GM18517 (cell line): ENCODE measurements around the gene PCGF2.

Experiments
- ATAC-seq: cut with Tn5 transposase; IDR thresholded peaks from one replicate; pipeline ENCODE4 v1.9.1; 2021; ENCODE audit warnings: mild to moderate bottlenecking, moderate library complexity; ENCODE audit not compliant: unreplicated experiment

The PCGF2 gene

GRCh38 chr17:38704606-38705522 is 43.3 kb downstream of the PCGF2 start, which contains the start of gene MLLT6:
TSS of gene MLLT6 (plus strand) at chr17:38705273. CDS start at chr17:38705633, 360 bp downstream.
- ATAC-seq = no peak

- no peak for ATAC-seq
Measured at GRCh38 chr17:38703742-38704605, 44.2 kb downstream of the PCGF2 start.

- ATAC-seq = no peak
Measured at GRCh38 chr17:38702916-38703741, 45.0 kb downstream of the PCGF2 start.

GRCh38 chr17:38702166-38702915 is 45.8 kb downstream of the PCGF2 start:
- ATAC-seq = peak; percentile 17

GRCh38 chr17:38701504-38702165 is 46.5 kb downstream of the PCGF2 start:
- ATAC-seq = peak; percentile 36

- ATAC-seq = no peak
Measured at GRCh38 chr17:38698760-38699159, 49.4 kb downstream of the PCGF2 start.

- no peak for ATAC-seq
Measured at GRCh38 chr17:38697061-38697820, 50.9 kb downstream of the PCGF2 start.

- ATAC-seq = no peak
Measured at GRCh38 chr17:38693700-38694329, 54.3 kb downstream of the PCGF2 start.

GRCh38 chr17:38691154-38691553 is 57.0 kb downstream of the PCGF2 start:
- no peak for ATAC-seq

- no peak for ATAC-seq
Measured at GRCh38 chr17:38690386-38690785, 57.8 kb downstream of the PCGF2 start.

- ATAC-seq = no peak
Measured at GRCh38 chr17:38687286-38687685, 60.9 kb downstream of the PCGF2 start.

- ATAC-seq = no peak
Measured at GRCh38 chr17:38685491-38685890, 62.6 kb downstream of the PCGF2 start.
